Ectodermal cell (in vitro differentiated cells): Measurements from ENCODE around the gene ARHGAP1.

Experiments
- H3K27ac ChIP-seq: 2 replicates; pipeline ENCODE4 v1.7.0; 2013; ENCODE audit warnings: mild to moderate bottlenecking, low read depth, low read length; ENCODE audit not compliant: insufficient read depth, poor library complexity, severe bottlenecking
- H3K27me3 ChIP-seq: 2 replicates; pipeline ENCODE4 v1.7.0; 2013; ENCODE audit warnings: mild to moderate bottlenecking, low read length; ENCODE audit not compliant: insufficient read depth, control insufficient read depth, poor library complexity, severe bottlenecking
- H3K36me3 ChIP-seq: one replicate; pipeline ENCODE4 v1.7.0; 2013; ENCODE audit warnings: low read length; ENCODE audit not compliant: control insufficient read depth, insufficient read depth
- H3K4me1 ChIP-seq: one replicate; pipeline ENCODE4 v1.7.0; 2013; ENCODE audit warnings: low read length; ENCODE audit not compliant: control insufficient read depth, insufficient read depth
- H3K4me3 ChIP-seq: 2 replicates; pipeline ENCODE4 v1.7.0; 2013; ENCODE audit warnings: low read depth, low read length, control low read depth; ENCODE audit not compliant: insufficient read depth
- H3K9me3 ChIP-seq: 2 replicates; pipeline ENCODE4 v1.7.0; 2013; ENCODE audit warnings: mild to moderate bottlenecking, low read length, moderate library complexity; ENCODE audit not compliant: control insufficient read depth
- WGBS, 2 experiments: methylation state at CpG; one replicate each; pipeline ENCODE4 v1.1.7; 2013; ENCODE audit warnings: missing lambda C conversion rate in 2 of 2; 5-methylcytosine and 5-hydroxymethylcytosine counted together

The ARHGAP1 gene

GRCh38 chr11:46643986-46644385, 56.4 kb downstream of the ARHGAP1 start:
- H3K27ac ChIP-seq = no peak overlapping the region
- no peaks in the 10 kb centered on the region for H3K27me3 ChIP-seq
- H3K36me3 ChIP-seq = peaks cover 3% of the 10 kb centered on the region
- no peak overlapping the region for H3K4me3 ChIP-seq
- H3K4me1 ChIP-seq = no peaks in the 10 kb centered on the region
- no peaks in the 10 kb centered on the region for H3K9me3 ChIP-seq

- Histone ChIP-seq H3K27ac (no peak overlapping the region), H3K27me3 (no peaks in the 10 kb centered on the region), H3K9me3 (no peaks in the 10 kb centered on the region), H3K4me3 (no peak overlapping the region), H3K36me3 (peaks cover 3% of the 10 kb centered on the region), H3K4me1 (no peaks in the 10 kb centered on the region)
- WGBS, 2 experiments = 85 to 97% methylated on average over 3 of the region's 3 CpGs
Measured at GRCh38 chr11:46643531-46643930, 56.9 kb downstream of the ARHGAP1 start.

GRCh38 chr11:46642627-46643335, 57.6 kb downstream of the ARHGAP1 start:
- no peak overlapping the region for H3K4me3 ChIP-seq
- 94 to 95% methylated on average over 8 of the region's 8 CpGs for WGBS, 2 experiments
- peaks cover 3% of the 10 kb centered on the region for H3K36me3 ChIP-seq
- no peaks in the 10 kb centered on the region for H3K4me1 ChIP-seq
- no peaks in the 10 kb centered on the region for H3K9me3 ChIP-seq
- H3K27ac ChIP-seq = no peak overlapping the region
- H3K27me3 ChIP-seq = no peaks in the 10 kb centered on the region

- H3K4me3 ChIP-seq = no peak overlapping the region
- WGBS, 2 experiments = 80 to 92% methylated on average over 3 of the region's 3 CpGs
- H3K27ac ChIP-seq = no peak overlapping the region
- no peaks in the 10 kb centered on the region for H3K27me3 ChIP-seq
- no peaks in the 10 kb centered on the region for H3K36me3 ChIP-seq
- H3K9me3 ChIP-seq = no peaks in the 10 kb centered on the region
- H3K4me1 ChIP-seq = no peaks in the 10 kb centered on the region
Measured at GRCh38 chr11:46641639-46642038, 58.8 kb downstream of the ARHGAP1 start.

GRCh38 chr11:46640036-46640788, 60.2 kb downstream of the ARHGAP1 start:
- Histone ChIP-seq H3K27me3 (no peaks in the 10 kb centered on the region), H3K36me3 (no peaks in the 10 kb centered on the region), H3K9me3 (no peaks in the 10 kb centered on the region), H3K4me3 (no peak overlapping the region), H3K27ac (no peak overlapping the region), H3K4me1 (no peaks in the 10 kb centered on the region)
- 93% methylated on average over 6 of the region's 6 CpGs for WGBS, 2 experiments

GRCh38 chr11:46639197-46639839, 61.1 kb downstream of the ARHGAP1 start:
- Histone ChIP-seq H3K27ac (no peak overlapping the region), H3K4me3 (no peak overlapping the region), H3K4me1 (no peaks in the 10 kb centered on the region), H3K27me3 (no peaks in the 10 kb centered on the region), H3K36me3 (no peaks in the 10 kb centered on the region), H3K9me3 (no peaks in the 10 kb centered on the region)
- 91 to 96% methylated on average over 7 of the region's 7 CpGs for WGBS, 2 experiments

- Histone ChIP-seq H3K4me3 (no peak overlapping the region), H3K4me1 (no peaks in the 10 kb centered on the region), H3K36me3 (no peaks in the 10 kb centered on the region), H3K27me3 (no peaks in the 10 kb centered on the region), H3K9me3 (no peaks in the 10 kb centered on the region), H3K27ac (no peak overlapping the region)
- 93 to 97% methylated on average over 5 of the region's 5 CpGs for WGBS, 2 experiments
Measured at GRCh38 chr11:46637546-46637945, 62.9 kb downstream of the ARHGAP1 start.

GRCh38 chr11:46635557-46636139, 64.8 kb downstream of the ARHGAP1 start:
- Histone ChIP-seq H3K4me1 (no peaks in the 10 kb centered on the region), H3K27me3 (no peaks in the 10 kb centered on the region), H3K36me3 (no peaks in the 10 kb centered on the region), H3K9me3 (no peaks in the 10 kb centered on the region), H3K4me3 (no peak overlapping the region), H3K27ac (no peak overlapping the region)
- WGBS, 2 experiments = 94 to 100% methylated on average over 4 to 5 of the region's 5 CpGs

GRCh38 chr11:46633291-46634217, 66.9 kb downstream of the ARHGAP1 start:
- Histone ChIP-seq H3K27ac (no peak overlapping the region), H3K4me3 (no peak overlapping the region), H3K4me1 (no peaks in the 10 kb centered on the region), H3K9me3 (no peaks in the 10 kb centered on the region), H3K36me3 (no peaks in the 10 kb centered on the region), H3K27me3 (no peaks in the 10 kb centered on the region)
- WGBS, 2 experiments = 93% methylated on average over 21 of the region's 22 CpGs
